GM12878 (cell line): ENCODE data around the gene GLTP. TPM values are rescaled to one million over a fixed set of nuclear protein-coding genes. Genes with fewer than 3 reads are reported as not detected.

ENCODE experiments used
- ATAC-seq: fragments of 200-7000 bp; cut with Tn5 transposase; 3 replicates; pipeline ENCODE4 v1.9.1; 2020; ENCODE audit warnings: mild to moderate bottlenecking, moderate library complexity
- BruUV-seq: library from RNA; stranded (reverse); fragments of 400-500 nt; replicated peaks from 2 replicates; lab custom pipeline; 2021; lab: Mats Ljungman, UMichigan
- CTCF ChIA-PET: fragments of 300-600 bp; sonication (Branson Sonifier 250); formaldehyde crosslinking; extraction: SDS; loops from one replicate; lab custom pipeline; 2021; ENCODE audit warnings: inconsistent platforms; lab: Yijun Ruan, JAX
- POLR2A ChIA-PET: fragments of 350-600 bp; formaldehyde crosslinking; extraction: SDS; loops from one replicate; lab custom pipeline; 2021; ENCODE audit warnings: inconsistent platforms; lab: Charles Lee
- RAD21 ChIA-PET: fragments of 300-600 bp; sonication (Branson Sonifier 250); formaldehyde crosslinking; loops from one replicate; lab custom pipeline; 2023; ENCODE audit warnings: antibody characterized with exemption; ENCODE audit not compliant: unreplicated experiment; lab: Charles Lee
- SMC1A ChIA-PET: fragments of 300-600 bp; sonication (Branson Sonifier 250); formaldehyde crosslinking; loops from one replicate; lab custom pipeline; 2023; ENCODE audit not compliant: unreplicated experiment, uncharacterized antibody; lab: Charles Lee
- DNase-seq: peaks from one replicate; pipeline ENCODE4 v3.0.0-alpha.2; 2011; ENCODE audit warnings: low read depth, low spot score
- FAIRE-seq: peaks from 3 replicates; lab custom pipeline; 2011; peaks lifted over from hg19 to GRCh38; lab: Jason Lieb, UNC
- H2AFZ ChIP-seq: 2 replicates; pipeline ENCODE4 v1.6.0; 2011; ENCODE audit warnings: low read depth, low read length, control low read depth; ENCODE audit not compliant: control insufficient read depth
- H3K27ac ChIP-seq: 2 replicates; pipeline ENCODE4 v1.5.1; 2011; ENCODE audit warnings: control low read depth; ENCODE audit not compliant: control insufficient read depth, insufficient read depth
- H3K27me3 ChIP-seq, 2 experiments: replicated peaks in 1 of 2; 2 replicates each; pipeline versions ENCODE4 v1.6.0 to v1.6.1; 2011; ENCODE audit warnings: low read length in 1 of 2; ENCODE audit not compliant: control insufficient read depth in 2 of 2, insufficient read depth in 2 of 2
- H3K36me3 ChIP-seq, 2 experiments: 2 replicates each; pipeline ENCODE4 v1.5.1; 2011; ENCODE audit warnings: low read length in 1 of 2; ENCODE audit not compliant: control insufficient read depth in 2 of 2, insufficient read depth in 2 of 2
- H3K4me1 ChIP-seq: 2 replicates; pipeline ENCODE4 v1.6.1; 2011; ENCODE audit warnings: mild to moderate bottlenecking, low read length, moderate library complexity, mixed read lengths; ENCODE audit not compliant: control insufficient read depth, insufficient read depth
- H3K4me2 ChIP-seq: 2 replicates; pipeline ENCODE4 v1.6.0; 2011; ENCODE audit warnings: control low read depth; ENCODE audit not compliant: control insufficient read depth, insufficient read depth
- H3K4me3 ChIP-seq: fragments of 200-600 bp; sonication (generic); 2 replicates; pipeline ENCODE4 v1.5.1; 2016
- H3K79me2 ChIP-seq: 2 replicates; pipeline ENCODE4 v1.6.0; 2011; ENCODE audit warnings: low read length; ENCODE audit not compliant: control insufficient read depth, insufficient read depth
- H3K9ac ChIP-seq: 2 replicates; pipeline ENCODE4 v1.8.0; 2011; ENCODE audit warnings: low read length, control low read depth, mixed read lengths; ENCODE audit not compliant: control insufficient read depth, insufficient read depth
- H3K9me3 ChIP-seq: replicated peaks from 3 replicates; pipeline ENCODE4 v1.5.1; 2011; ENCODE audit warnings: mild to moderate bottlenecking, low read length; ENCODE audit not compliant: control insufficient read depth, insufficient read depth
- H4K20me1 ChIP-seq: 2 replicates; pipeline ENCODE4 v1.6.0; 2011; ENCODE audit not compliant: control insufficient read depth, insufficient read depth
- ASH2L ChIP-seq: fragments of 300-600, 200-600 bp; sonication (generic); IDR thresholded peaks from 2 replicates; pipeline ENCODE4 v1.6.1; 2017; ENCODE audit warnings: low read depth, mild to moderate bottlenecking, borderline replicate concordance
- BMI1 ChIP-seq: fragments of 450-650 bp; IDR thresholded peaks from 2 replicates; pipeline ENCODE4 v1.6.1; 2016; ENCODE audit warnings: mild to moderate bottlenecking, moderate library complexity, borderline replicate concordance
- CEBPB ChIP-seq, 2 experiments: fragments of 150-350 bp in 1 of 2; IDR thresholded peaks; 2 replicates each; pipeline ENCODE4 v1.6.1; 2012 to 2014; ENCODE audit warnings: low read depth in 2 of 2, low read length in 2 of 2, borderline replicate concordance in 1 of 2, inconsistent platforms in 1 of 2
- CREM ChIP-seq: IDR thresholded peaks from 2 replicates; pipeline ENCODE4 v1.6.1; 2014; ENCODE audit warnings: antibody characterized with exemption, low read depth
- ETV6 ChIP-seq, 2 experiments: fragments of 450-650 bp in 1 of 2; IDR thresholded peaks in 1 of 2; conservative IDR thresholded peaks in 1 of 2; 2 replicates each; pipeline ENCODE4 v1.6.1; 2014; ENCODE audit warnings: antibody characterized with exemption in 1 of 2, borderline replicate concordance in 1 of 2, low read depth in 1 of 2, mild to moderate bottlenecking in 1 of 2, moderate library complexity in 1 of 2
- HDAC2 ChIP-seq: fragments of 200-600 bp; sonication (generic); IDR thresholded peaks from 2 replicates; pipeline ENCODE4 v1.6.1; 2017
- KDM1A ChIP-seq: fragments of 200-600 bp; sonication (generic); IDR thresholded peaks from 2 replicates; pipeline ENCODE4 v1.6.1; 2016; ENCODE audit warnings: borderline replicate concordance
- MEF2B ChIP-seq: fragments of 450-650 bp; IDR thresholded peaks from 2 replicates; pipeline ENCODE4 v1.6.1; 2018; ENCODE audit warnings: mild to moderate bottlenecking, moderate library complexity; ENCODE audit not compliant: partially characterized antibody, poor library complexity, severe bottlenecking
- POLR2AphosphoS5 ChIP-seq: IDR thresholded peaks from 2 replicates; pipeline ENCODE4 v1.6.1; 2011; ENCODE audit warnings: mild to moderate bottlenecking, low read length, inconsistent platforms
- RCOR1 ChIP-seq: conservative IDR thresholded peaks from 2 replicates; pipeline ENCODE4 v1.6.1; 2012; ENCODE audit warnings: low read depth, low read length, improper control_type of control experiment
- SMAD5 ChIP-seq: IDR thresholded peaks from 2 replicates; pipeline ENCODE4 v1.6.1; 2016; ENCODE audit warnings: antibody characterized with exemption, low read depth
- SREBF1 ChIP-seq: IDR thresholded peaks from 2 replicates; pipeline ENCODE4 v1.6.1; 2012; ENCODE audit warnings: mild to moderate bottlenecking, low read length
- WRNIP1 ChIP-seq: IDR thresholded peaks from 2 replicates; pipeline ENCODE4 v1.6.1; 2011; ENCODE audit warnings: low read depth, low read length, improper control_type of control experiment, borderline replicate concordance
- ZBTB11 ChIP-seq: fragments of 450-650 bp; formaldehyde crosslinking; IDR thresholded peaks from 2 replicates; pipeline ENCODE4 v1.5.0; 2022; ENCODE audit warnings: mild to moderate bottlenecking, missing genetic modification characterization
- ZNF274 ChIP-seq: IDR thresholded peaks from one replicate; pipeline ENCODE4 v1.8.0; 2011; ENCODE audit not compliant: insufficient read length, insufficient read depth
- WGBS: methylation state at CpG from one replicate; pipeline ENCODE4 v1.1.6; 2016; ENCODE audit warnings: low lambda C conversion rate; ENCODE audit not compliant: insufficient replicate concordance, insufficient coverage; ENCODE audit errors: missing lambda C conversion rate; 5-methylcytosine and 5-hydroxymethylcytosine counted together
- in situ Hi-C: fragments of 300-500 bp; cut with MboI; formaldehyde crosslinking; loops from 9 replicates; pipeline ENCODE4 v1.14.3; 2018; ENCODE audit warnings: mixed read lengths
- intact Hi-C: fragments of 100-400 bp; cut with micrococcal nuclease; formaldehyde crosslinking; loops from one replicate; pipeline ENCODE4 v1.14.2; 2022; ENCODE audit not compliant: unreplicated experiment
- polyA plus RNA-seq, 11 experiments: library from polyadenylated mRNA; depleted of rRNA in 4 of 11; unstranded in 6 of 11; stranded (reverse) in 5 of 11; fragments of >200 nt; fragmentation: Nextera tagmentation in 4 of 11; fragmentation: Illumina TruSeq in 1 of 11; extraction: Ambion mirVana in 4 of 11; extraction: Trizol in 1 of 11; gene quantifications; 1 replicate in 1 of 11; 2 replicates in 10 of 11; pipeline versions ENCODE4 v1.2.1 to v1.2.3, GENCODE V29; 2011 to 2016; ENCODE audit warnings: inconsistent platforms in 2 of 11, missing spikeins in 2 of 11, low read depth in 1 of 11
- total RNA-seq, 4 experiments: library from RNA; depleted of rRNA in 3 of 4; stranded (reverse); fragments of >200 nt in 3 of 4; fragmentation: Illumina TruSeq in 1 of 4; extraction: Trizol in 1 of 4; gene quantifications; 2 replicates each; pipeline versions ENCODE4 v1.2.1 to v1.2.3, GENCODE V29; 2013 to 2021
- TF ChIP-seq, protein P1 (sequence below): IDR thresholded peaks from 2 replicates; pipeline ENCODE4 v1.6.1; 2012; ENCODE audit warnings: low read depth, low read length, improper control_type of control experiment

The GLTP gene
- total and polyA plus RNA-seq, 10 of the 15 experiments (the other 5 are each of a cell fraction or from before 2014, with no cell fraction given) = 16.8 to 44.0 (median 25.3) TPM

- TF ChIP-seq ZBTB11 (no peak), KDM1A (no peak), POLR2AphosphoS5 (no peak), MEF2B (no peak), CREM (no peak), ZNF274 (no peak), BMI1 (no peak), WRNIP1 (no peak)
These were observed 45.0 kb upstream of the GLTP start (continued) for GRCh38 chr12:109925185-109925840.

DNA sequence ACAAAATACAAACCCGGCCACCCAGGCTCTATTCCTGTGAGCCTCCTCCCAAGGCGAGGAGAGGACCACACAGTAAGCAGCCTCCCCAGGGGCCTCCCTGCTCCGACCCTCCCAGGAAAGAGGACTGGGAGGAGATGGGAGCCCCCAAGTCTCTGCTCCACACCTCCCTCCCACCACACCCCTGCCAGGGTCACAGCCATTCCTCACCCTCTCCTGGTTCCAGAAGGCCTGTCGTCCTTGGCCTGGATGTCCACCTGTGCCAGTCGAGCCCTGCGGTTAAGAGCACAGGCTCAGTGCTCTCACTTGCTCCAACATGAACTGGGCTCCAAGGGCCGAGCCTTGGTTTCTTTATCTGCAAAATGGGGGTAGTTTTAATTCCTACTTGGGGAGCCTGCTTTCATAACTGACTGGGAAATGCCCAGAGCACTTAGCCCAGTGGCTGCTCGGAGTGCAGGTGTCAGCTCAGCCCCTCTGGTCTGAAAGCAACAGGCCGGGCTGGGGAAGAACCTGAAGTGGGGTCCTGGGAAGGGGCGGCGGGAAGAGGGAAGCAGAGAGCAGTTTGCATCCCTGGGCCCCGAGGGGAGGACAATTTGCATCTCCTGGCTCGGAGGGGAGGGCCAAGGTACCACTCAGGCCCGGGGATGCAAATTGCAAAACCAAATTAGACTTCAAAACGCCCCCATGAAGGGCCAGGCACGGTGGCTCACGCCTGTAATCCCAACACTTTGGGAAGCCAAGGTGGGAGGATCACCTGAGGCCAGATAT lies 43.3 kb upstream of the GLTP start:
- no peak overlapping the region for H3K27ac ChIP-seq
- in situ Hi-C loops (no loop called here), intact Hi-C loops (no loop called here)
- ChIA-PET POLR2A (no interaction called here), SMC1A (no interaction called here), CTCF (no interaction called here), RAD21 (no interaction called here)
- no peak for TF ChIP-seq RCOR1
- no peak for TF ChIP-seq SREBF1
- no peak for TF ChIP-seq HDAC2
- no peak for TF ChIP-seq ASH2L
- TF ChIP-seq CEBPB (IDR thresholded peaks at IDR 0.05; ENCODE audit: borderline replicate concordance in 1 of 2, low read depth in 2 of 2, low read length in 2 of 2) = no peak
- TF ChIP-seq ETV6 (conservative IDR thresholded peaks at IDR 0.05 in 1 of 2, IDR thresholded peaks at IDR 0.05 in 1 of 2; ENCODE audit: borderline replicate concordance in 1 of 2, low read depth in 1 of 2) = no peak
- TF ChIP-seq, protein P1, sequence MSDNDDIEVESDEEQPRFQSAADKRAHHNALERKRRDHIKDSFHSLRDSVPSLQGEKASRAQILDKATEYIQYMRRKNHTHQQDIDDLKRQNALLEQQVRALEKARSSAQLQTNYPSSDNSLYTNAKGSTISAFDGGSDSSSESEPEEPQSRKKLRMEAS = no peak
- TF ChIP-seq SMAD5 = no peak
- no TSS peak for BruUV-seq
- H3K4me1 ChIP-seq = no peaks in the 10 kb centered on the region
- H3K9ac ChIP-seq = no peak overlapping the region
- H3K4me2 ChIP-seq = no peak overlapping the region
- H3K79me2 ChIP-seq = no peaks in the 10 kb centered on the region
- DNase-seq = no peak
- FAIRE-seq = no peak
- no peak for ATAC-seq
- no peak overlapping the region for H3K4me3 ChIP-seq
- H4K20me1 ChIP-seq = no peaks in the 10 kb centered on the region
- no peaks in the 10 kb centered on the region; a peak in 2 of 4 replicates for H3K36me3 ChIP-seq
- H2AFZ ChIP-seq = no peak overlapping the region
- no peaks in the 10 kb centered on the region for H3K9me3 ChIP-seq
- WGBS = 33% methylated on average over 17 of the region's 17 CpGs
- H3K27me3 ChIP-seq = no peaks in the 10 kb centered on the region
